ENCODE measurements around the gene CEP128.

The CEP128 gene

DNA sequence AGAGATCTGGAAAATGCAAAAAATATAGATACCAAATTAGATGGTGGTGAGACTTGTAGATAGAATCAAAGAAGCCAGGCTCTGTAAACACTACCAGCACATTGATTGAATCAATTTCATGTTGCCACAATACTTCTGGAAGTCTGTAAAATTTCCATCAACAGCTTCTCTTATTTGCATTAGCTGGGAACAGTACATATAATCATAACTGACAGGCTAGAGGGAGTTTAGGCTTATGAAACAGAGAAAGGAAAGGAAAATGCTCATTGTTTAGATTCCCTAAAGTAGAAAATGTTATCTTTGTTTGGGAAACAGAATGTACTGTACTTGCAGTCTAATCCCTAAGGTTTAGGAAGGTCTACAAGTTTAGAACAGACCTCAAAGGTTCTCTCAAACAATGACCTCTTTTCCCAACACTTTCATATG is 335.2 kb downstream of the CEP128 start:
- TF ChIP-seq, protein P1, sequence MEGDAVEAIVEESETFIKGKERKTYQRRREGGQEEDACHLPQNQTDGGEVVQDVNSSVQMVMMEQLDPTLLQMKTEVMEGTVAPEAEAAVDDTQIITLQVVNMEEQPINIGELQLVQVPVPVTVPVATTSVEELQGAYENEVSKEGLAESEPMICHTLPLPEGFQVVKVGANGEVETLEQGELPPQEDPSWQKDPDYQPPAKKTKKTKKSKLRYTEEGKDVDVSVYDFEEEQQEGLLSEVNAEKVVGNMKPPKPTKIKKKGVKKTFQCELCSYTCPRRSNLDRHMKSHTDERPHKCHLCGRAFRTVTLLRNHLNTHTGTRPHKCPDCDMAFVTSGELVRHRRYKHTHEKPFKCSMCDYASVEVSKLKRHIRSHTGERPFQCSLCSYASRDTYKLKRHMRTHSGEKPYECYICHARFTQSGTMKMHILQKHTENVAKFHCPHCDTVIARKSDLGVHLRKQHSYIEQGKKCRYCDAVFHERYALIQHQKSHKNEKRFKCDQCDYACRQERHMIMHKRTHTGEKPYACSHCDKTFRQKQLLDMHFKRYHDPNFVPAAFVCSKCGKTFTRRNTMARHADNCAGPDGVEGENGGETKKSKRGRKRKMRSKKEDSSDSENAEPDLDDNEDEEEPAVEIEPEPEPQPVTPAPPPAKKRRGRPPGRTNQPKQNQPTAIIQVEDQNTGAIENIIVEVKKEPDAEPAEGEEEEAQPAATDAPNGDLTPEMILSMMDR (IDR thresholded peaks at IDR 0.05; ENCODE audit: borderline replicate concordance, control extremely low read depth, extremely low read depth, insufficient read depth, missing control alignments) = no peak
- in situ Hi-C loops (cut with MboI; ENCODE audit: low sequenced_read_pairs, unreplicated experiment) = no loop called here
- DNase-seq (ENCODE audit: low spot score) = no peak

DNA sequence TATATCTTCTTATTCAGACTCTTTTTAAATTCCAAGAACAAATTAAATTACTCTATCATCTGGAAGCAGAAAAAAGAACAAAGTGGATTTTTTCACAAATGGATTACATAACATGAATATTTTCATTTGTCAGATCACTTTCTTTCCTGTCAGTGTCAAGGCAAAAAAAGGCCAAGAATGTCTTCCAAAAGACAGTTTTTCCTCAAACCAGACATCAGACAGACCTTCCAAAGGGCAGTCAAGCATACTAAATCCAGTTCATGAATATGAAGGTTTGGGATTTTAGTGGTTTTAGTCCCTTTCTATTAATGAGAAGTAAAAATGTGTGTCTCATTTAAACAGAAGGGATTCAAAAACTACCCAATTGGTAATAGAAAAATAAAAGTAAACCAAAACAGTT is 336.0 kb downstream of the CEP128 start:
- in situ Hi-C loops (cut with MboI; ENCODE audit: low sequenced_read_pairs, unreplicated experiment) = no loop called here
- DNase-seq (ENCODE audit: low spot score) = no peak
- TF ChIP-seq, protein P1 (IDR thresholded peaks at IDR 0.05; ENCODE audit: borderline replicate concordance, control extremely low read depth, extremely low read depth, insufficient read depth, missing control alignments) = no peak

DNA sequence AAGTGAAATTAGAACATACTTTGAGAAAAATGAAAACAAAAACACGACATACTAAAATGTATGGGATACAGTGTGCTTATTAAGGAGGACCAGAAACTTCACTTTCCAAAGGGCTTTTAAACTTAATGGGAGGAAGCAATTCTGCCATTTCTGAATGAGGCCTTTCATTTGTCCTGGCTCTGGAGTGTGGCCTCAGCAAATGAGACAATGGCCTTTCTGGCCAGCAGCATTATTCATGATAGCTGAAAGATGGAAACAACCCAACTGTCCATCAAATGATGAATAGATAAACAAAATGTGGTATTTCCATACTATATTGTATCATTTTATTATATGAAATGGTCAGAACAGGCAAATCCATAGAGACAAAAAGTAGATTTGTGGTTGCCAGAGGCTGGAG is 338.6 kb downstream of the CEP128 start:
- in situ Hi-C loops (cut with MboI; ENCODE audit: low sequenced_read_pairs, unreplicated experiment) = no loop called here
- TF ChIP-seq, protein P1 (IDR thresholded peaks at IDR 0.05; ENCODE audit: borderline replicate concordance, control extremely low read depth, extremely low read depth, insufficient read depth, missing control alignments) = no peak
- no peak for DNase-seq (ENCODE audit: low spot score)

DNA sequence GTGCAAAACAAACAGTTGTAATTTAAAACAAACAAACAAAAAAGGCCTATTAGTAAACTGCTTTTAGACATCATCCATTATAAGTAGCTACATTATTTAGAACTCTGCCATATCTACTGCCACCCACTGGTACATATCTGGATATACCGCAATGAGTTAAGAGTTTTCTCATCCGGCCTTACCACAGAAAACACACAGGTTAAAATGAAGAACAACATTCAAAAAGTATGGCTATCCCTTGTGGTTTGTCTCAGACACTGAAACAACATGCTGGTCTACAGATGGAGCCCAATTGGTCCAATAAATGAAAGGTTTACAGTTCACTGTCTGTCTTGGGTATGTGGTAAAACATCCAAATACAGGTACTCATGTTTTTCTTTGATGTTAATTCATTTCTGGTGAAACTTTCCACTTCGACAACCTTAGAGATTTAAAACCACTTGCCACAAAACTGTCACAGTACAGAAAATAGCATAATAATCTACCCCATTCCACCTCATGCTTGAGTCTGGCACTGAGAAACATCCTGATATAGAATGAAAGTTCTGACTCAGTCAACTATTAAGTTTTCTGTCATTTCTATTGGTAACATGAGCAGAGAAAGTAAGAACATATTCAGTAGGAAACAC is 354.3 kb downstream of the CEP128 start:
- in situ Hi-C loops (cut with MboI; ENCODE audit: low sequenced_read_pairs, unreplicated experiment) = no loop called here
- TF ChIP-seq, protein P1 (IDR thresholded peaks at IDR 0.05; ENCODE audit: borderline replicate concordance, control extremely low read depth, extremely low read depth, insufficient read depth, missing control alignments) = peak; percentile 17
- DNase-seq (ENCODE audit: low spot score) = peak; percentile 22

DNA sequence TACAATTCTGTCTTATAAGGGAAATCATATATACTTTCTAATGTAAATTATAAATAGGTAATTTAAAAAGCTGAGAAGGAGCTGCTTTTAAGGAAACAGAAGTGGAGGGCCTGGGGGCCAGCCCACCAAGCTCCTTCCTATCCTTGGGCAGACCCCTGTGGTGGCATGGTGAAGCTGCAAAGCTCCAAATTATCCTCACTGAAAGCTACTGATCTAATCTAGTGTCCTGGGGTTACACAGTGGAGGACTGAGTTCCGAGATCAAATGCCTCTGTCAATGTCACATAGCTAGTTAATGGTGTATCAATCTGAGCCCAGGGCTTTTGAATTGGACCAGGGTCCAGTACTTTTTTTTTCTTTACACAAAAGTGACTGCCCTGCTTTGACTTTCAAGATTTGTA is 355.4 kb downstream of the CEP128 start:
- in situ Hi-C loops (cut with MboI; ENCODE audit: low sequenced_read_pairs, unreplicated experiment) = no loop called here
- DNase-seq (ENCODE audit: low spot score) = no peak
- TF ChIP-seq, protein P1 (IDR thresholded peaks at IDR 0.05; ENCODE audit: borderline replicate concordance, control extremely low read depth, extremely low read depth, insufficient read depth, missing control alignments) = no peak

DNA sequence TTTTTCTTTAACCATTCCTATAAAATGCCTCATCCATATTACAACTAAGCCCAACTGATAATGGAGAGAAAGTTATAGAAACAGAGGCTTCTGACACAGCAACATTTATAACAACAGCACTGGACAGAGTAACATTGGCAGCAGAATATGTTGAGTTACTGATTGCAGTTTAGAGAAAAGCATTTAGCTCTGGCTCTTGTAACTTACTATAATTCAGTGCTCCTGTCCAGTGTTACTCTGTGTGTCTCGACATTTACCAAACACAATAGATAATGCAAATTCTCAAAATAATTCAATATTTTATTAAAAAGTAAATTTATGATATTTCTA is 356.1 kb downstream of the CEP128 start:
- in situ Hi-C loops (cut with MboI; ENCODE audit: low sequenced_read_pairs, unreplicated experiment) = no loop called here
- TF ChIP-seq, protein P1 (IDR thresholded peaks at IDR 0.05; ENCODE audit: borderline replicate concordance, control extremely low read depth, extremely low read depth, insufficient read depth, missing control alignments) = no peak
- no peak for DNase-seq (ENCODE audit: low spot score)
